Esophagus squamous epithelium (tissue), 4 donors: ENCODE data around the gene ADD1.

Experiments used
- POLR2A ChIP-seq, 4 donors: fragments of 450-650 bp; IDR thresholded peaks; one replicate each; pipeline ENCODE4 v1.6.1; 2017; ENCODE audit warnings: antibody characterized with exemption in 4 of 4, mild to moderate bottlenecking in 4 of 4, moderate library complexity in 3 of 4
- TF ChIP-seq, protein P1 (sequence below), 6 experiments: fragments of 450-650 bp in 4 of 6; fragments of 200-600 bp in 2 of 6; sonication (generic) in 2 of 6; IDR thresholded peaks; one replicate each; pipeline ENCODE4 v1.5.1; 2016 to 2019; ENCODE audit warnings: antibody characterized with exemption in 6 of 6, mild to moderate bottlenecking in 4 of 6, moderate library complexity in 4 of 6

DNA sequence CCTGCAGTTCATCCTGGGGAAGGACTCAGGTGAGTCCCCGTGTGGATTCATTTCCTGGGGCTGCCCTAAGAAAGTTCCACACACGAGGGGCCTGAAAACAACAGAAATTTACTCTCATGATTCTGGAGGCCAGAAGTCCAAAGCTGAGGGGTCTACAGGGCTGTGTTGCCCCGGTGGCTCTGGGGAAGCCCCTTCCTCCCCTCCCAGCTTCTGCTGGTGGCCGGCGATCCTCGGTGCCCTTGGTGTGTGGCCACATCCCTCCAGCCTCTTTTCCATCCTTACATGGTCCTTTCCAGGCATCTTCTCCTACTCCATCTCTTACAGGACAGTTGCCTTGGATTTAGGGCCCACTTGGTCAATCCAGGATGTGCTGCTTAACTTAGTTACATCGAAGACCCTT lies 35.6 kb upstream of the ADD1 start:
- TF ChIP-seq POLR2A (IDR thresholded peaks at IDR 0.05): no peak
- TF ChIP-seq, protein P1, sequence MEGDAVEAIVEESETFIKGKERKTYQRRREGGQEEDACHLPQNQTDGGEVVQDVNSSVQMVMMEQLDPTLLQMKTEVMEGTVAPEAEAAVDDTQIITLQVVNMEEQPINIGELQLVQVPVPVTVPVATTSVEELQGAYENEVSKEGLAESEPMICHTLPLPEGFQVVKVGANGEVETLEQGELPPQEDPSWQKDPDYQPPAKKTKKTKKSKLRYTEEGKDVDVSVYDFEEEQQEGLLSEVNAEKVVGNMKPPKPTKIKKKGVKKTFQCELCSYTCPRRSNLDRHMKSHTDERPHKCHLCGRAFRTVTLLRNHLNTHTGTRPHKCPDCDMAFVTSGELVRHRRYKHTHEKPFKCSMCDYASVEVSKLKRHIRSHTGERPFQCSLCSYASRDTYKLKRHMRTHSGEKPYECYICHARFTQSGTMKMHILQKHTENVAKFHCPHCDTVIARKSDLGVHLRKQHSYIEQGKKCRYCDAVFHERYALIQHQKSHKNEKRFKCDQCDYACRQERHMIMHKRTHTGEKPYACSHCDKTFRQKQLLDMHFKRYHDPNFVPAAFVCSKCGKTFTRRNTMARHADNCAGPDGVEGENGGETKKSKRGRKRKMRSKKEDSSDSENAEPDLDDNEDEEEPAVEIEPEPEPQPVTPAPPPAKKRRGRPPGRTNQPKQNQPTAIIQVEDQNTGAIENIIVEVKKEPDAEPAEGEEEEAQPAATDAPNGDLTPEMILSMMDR (IDR thresholded peaks at IDR 0.05): no peak
